ENCODE results near the gene MYO1E. TPM values are rescaled to one million over a fixed set of nuclear protein-coding genes. Genes with fewer than 3 reads are reported as not detected.
"Not testable (repeated sequence)": the region's sequence is repeated elsewhere in the genome, so short reads cannot be mapped to it uniquely, and the experiment has no call there.

Gene MYO1E
- total RNA-seq, 6 experiments from 2014 or later = 108 to 142 (median 115) TPM

DNA sequence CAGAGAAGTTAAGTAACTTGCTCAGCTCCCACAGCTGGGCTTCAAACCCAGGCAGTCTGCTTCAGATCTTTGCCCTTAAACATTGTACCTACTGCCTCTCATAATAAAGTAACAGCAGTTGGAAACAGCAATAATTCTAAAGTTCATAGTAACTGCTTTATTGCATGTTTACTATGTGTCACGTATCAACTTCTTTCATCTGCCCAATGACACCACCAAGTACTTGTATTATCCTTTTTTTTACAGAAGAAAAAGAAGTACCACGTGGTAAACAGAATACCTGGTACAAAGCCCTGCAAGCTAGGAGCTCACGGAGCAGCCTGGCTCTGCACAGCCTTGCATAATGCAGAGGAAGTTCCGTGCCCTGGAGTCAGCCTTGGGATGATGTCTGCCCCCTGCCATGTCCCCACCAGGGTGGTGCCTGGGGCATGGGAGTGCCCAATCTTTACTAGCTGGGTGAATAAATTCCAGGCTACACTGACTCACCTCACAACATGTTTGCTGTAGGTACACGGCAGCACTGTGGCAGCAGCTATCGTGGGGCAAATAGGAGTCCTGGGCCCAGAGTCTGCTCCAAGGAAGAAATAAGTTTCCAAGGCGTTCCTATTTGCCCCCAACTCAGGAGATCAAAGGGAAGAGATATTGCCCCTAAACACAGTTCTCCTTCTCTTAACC is 88.8 kb downstream of the MYO1E start:
- Mint-ChIP-seq H3K27ac (peak overlapping the region; percentile 21; the same call in 1 of the 2 replicates), H3K27me3 (ENCODE audit: insufficient read depth) (peaks cover 5% of the 10 kb centered on the region), H3K9me3 (no peaks in the 10 kb centered on the region), H3K36me3 (ENCODE audit: low read depth) (peaks cover 6% of the 10 kb centered on the region), H3K4me1 (ENCODE audit: low read depth) (peaks cover 25% of the 10 kb centered on the region), H3K4me3 (no peak overlapping the region)
- no peak for DNase-seq
- no peak for TF ChIP-seq CTCF (IDR thresholded peaks at IDR 0.05)

- Mint-ChIP-seq H3K4me1 (ENCODE audit: low read depth) (peaks cover 25% of the 10 kb centered on the region), H3K27ac (no peak overlapping the region; the same call in 1 of the 2 replicates), H3K4me3 (peak overlapping the region; percentile 24; the same call in 1 of the 2 replicates), H3K36me3 (ENCODE audit: low read depth) (no peaks in the 10 kb centered on the region), H3K27me3 (ENCODE audit: insufficient read depth) (peaks cover 5% of the 10 kb centered on the region), H3K9me3 (no peaks in the 10 kb centered on the region)
- no peak for TF ChIP-seq CTCF (IDR thresholded peaks at IDR 0.05)
- DNase-seq = no peak
Observed at GRCh38 chr15:59282515-59283337, 89.9 kb downstream of the MYO1E start.

DNA sequence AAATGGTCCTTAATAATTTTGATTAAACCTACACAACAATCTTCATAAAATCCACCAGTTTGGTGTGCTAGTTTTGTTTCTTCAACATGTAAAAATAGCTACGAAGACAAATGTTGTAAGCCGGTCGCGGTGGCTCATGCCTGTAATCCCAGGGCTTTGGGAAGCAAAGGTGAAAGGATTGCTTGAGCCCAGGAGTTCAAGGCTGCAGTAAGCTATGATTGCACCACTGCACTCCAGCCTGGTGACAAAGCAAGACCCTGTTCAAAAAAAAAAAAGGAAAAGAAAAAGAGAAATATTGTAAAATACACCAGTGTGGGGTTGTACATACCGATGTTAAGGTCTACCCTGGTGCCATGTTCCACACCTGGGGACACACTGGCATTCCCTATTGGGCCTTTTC is 91.0 kb downstream of the MYO1E start:
- no peak overlapping the region for H3K4me3 Mint-ChIP-seq
- H3K9me3 Mint-ChIP-seq = no peaks in the 10 kb centered on the region
- H3K36me3 Mint-ChIP-seq (ENCODE audit: low read depth) = no peaks in the 10 kb centered on the region
- peaks cover 27% of the 10 kb centered on the region for H3K4me1 Mint-ChIP-seq (ENCODE audit: low read depth)
- TF ChIP-seq CTCF (IDR thresholded peaks at IDR 0.05) = no peak
- H3K27ac Mint-ChIP-seq = no peak overlapping the region
- DNase-seq = no peak
- H3K27me3 Mint-ChIP-seq (ENCODE audit: insufficient read depth) = peaks cover 5% of the 10 kb centered on the region

GRCh38 chr15:59280855-59281254 is 91.8 kb downstream of the MYO1E start:
- no peak for TF ChIP-seq CTCF (IDR thresholded peaks at IDR 0.05)
- Mint-ChIP-seq H3K36me3 (ENCODE audit: low read depth) (no peaks in the 10 kb centered on the region), H3K9me3 (no peaks in the 10 kb centered on the region), H3K27me3 (ENCODE audit: insufficient read depth) (peaks cover 5% of the 10 kb centered on the region), H3K4me3 (no peak overlapping the region), H3K4me1 (ENCODE audit: low read depth) (peaks cover 29% of the 10 kb centered on the region), H3K27ac (no peak overlapping the region)
- no peak for DNase-seq

- not testable (repeated sequence) for DNase-seq; H3K27ac Mint-ChIP-seq; H3K27me3 Mint-ChIP-seq (ENCODE audit: insufficient read depth); H3K4me3 Mint-ChIP-seq; H3K9me3 Mint-ChIP-seq; H3K36me3 Mint-ChIP-seq (ENCODE audit: low read depth)
- peaks cover 32% of the 10 kb centered on the region for H3K4me1 Mint-ChIP-seq (ENCODE audit: low read depth)
Observed at GRCh38 chr15:59280292-59280691, 92.4 kb downstream of the MYO1E start.

DNA sequence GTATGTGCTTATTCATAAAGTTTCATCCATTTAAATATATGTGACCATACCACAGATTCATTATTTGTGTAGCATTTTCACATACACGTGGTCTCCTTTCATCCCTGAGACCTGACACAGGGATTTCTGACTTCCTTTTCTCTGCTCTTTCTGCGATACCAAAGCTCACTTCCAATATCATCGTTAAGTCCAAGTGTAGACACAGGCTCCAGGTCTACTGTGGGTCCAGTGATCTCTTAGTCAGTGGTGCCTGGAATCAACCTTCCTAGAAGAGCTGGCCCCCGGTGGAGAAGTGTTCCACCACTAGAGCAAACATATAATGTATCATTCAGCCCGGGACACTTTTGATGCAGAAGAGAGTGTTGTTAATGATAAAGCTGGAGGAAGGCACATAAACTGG is 93.6 kb downstream of the MYO1E start:
- DNase-seq = no peak
- no peaks in the 10 kb centered on the region for H3K9me3 Mint-ChIP-seq
- H3K27ac Mint-ChIP-seq = no peak overlapping the region
- TF ChIP-seq CTCF (IDR thresholded peaks at IDR 0.05) = no peak
- no peak overlapping the region for H3K4me3 Mint-ChIP-seq
- H3K4me1 Mint-ChIP-seq (ENCODE audit: low read depth) = peaks cover 35% of the 10 kb centered on the region
- H3K36me3 Mint-ChIP-seq (ENCODE audit: low read depth) = no peaks in the 10 kb centered on the region
- H3K27me3 Mint-ChIP-seq (ENCODE audit: insufficient read depth) = peaks cover 4% of the 10 kb centered on the region
